Kidney epithelial cell (primary cell): ENCODE data around the gene PAQR3. TPM values are rescaled to one million over a fixed set of nuclear protein-coding genes. Genes with fewer than 3 reads are reported as not detected.

Experiments used
- DNase-seq: peaks from one replicate; pipeline ENCODE4 v3.0.0-alpha.2; 2010; ENCODE audit warnings: low read depth
- H3K27me3 ChIP-seq: 2 replicates; pipeline ENCODE4 v1.6.0; 2011; ENCODE audit warnings: low read length; ENCODE audit not compliant: control insufficient read depth, insufficient read depth
- H3K36me3 ChIP-seq: 2 replicates; pipeline ENCODE4 v1.5.1; 2011; ENCODE audit warnings: low read length; ENCODE audit not compliant: control insufficient read depth, insufficient read depth
- H3K4me3 ChIP-seq: 2 replicates; pipeline ENCODE4 v1.5.1; 2011; ENCODE audit warnings: low read depth, mild to moderate bottlenecking, control low read depth, low read length
- total RNA-seq: library from RNA; depleted of rRNA; stranded (reverse); fragments of >200 nt; gene quantifications from 2 replicates; pipeline ENCODE4 v1.2.3, GENCODE V29; 2015
- TF ChIP-seq, protein P1 (sequence below): IDR thresholded peaks from 2 replicates; pipeline ENCODE4 v1.5.1; 2011; ENCODE audit warnings: mild to moderate bottlenecking, moderate library complexity, low read length, control low read depth, inconsistent platforms; ENCODE audit not compliant: insufficient read depth, poor library complexity, severe bottlenecking

Gene PAQR3
- total RNA-seq, 1 donor from 2014 or later = 79.0 TPM

GRCh38 chr4:78951862-78952472 is 12.7 kb upstream of the PAQR3 start:
- no peak for DNase-seq
- H3K4me3 ChIP-seq = no peak overlapping the region

GRCh38 chr4:78949735-78950134 is 10.5 kb upstream of the PAQR3 start:
- no peak overlapping the region for H3K4me3 ChIP-seq
- H3K27me3 ChIP-seq = no peaks in the 10 kb centered on the region
- TF ChIP-seq, protein P1, sequence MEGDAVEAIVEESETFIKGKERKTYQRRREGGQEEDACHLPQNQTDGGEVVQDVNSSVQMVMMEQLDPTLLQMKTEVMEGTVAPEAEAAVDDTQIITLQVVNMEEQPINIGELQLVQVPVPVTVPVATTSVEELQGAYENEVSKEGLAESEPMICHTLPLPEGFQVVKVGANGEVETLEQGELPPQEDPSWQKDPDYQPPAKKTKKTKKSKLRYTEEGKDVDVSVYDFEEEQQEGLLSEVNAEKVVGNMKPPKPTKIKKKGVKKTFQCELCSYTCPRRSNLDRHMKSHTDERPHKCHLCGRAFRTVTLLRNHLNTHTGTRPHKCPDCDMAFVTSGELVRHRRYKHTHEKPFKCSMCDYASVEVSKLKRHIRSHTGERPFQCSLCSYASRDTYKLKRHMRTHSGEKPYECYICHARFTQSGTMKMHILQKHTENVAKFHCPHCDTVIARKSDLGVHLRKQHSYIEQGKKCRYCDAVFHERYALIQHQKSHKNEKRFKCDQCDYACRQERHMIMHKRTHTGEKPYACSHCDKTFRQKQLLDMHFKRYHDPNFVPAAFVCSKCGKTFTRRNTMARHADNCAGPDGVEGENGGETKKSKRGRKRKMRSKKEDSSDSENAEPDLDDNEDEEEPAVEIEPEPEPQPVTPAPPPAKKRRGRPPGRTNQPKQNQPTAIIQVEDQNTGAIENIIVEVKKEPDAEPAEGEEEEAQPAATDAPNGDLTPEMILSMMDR = no peak
- no peaks in the 10 kb centered on the region for H3K36me3 ChIP-seq
- DNase-seq = no peak

More at GRCh38 chr4:78951862-78952472, 12.7 kb upstream of the PAQR3 start:
- Histone ChIP-seq H3K36me3 (no peaks in the 10 kb centered on the region), H3K27me3 (no peaks in the 10 kb centered on the region)
- TF ChIP-seq, protein P1 = peak; percentile 58

DNA sequence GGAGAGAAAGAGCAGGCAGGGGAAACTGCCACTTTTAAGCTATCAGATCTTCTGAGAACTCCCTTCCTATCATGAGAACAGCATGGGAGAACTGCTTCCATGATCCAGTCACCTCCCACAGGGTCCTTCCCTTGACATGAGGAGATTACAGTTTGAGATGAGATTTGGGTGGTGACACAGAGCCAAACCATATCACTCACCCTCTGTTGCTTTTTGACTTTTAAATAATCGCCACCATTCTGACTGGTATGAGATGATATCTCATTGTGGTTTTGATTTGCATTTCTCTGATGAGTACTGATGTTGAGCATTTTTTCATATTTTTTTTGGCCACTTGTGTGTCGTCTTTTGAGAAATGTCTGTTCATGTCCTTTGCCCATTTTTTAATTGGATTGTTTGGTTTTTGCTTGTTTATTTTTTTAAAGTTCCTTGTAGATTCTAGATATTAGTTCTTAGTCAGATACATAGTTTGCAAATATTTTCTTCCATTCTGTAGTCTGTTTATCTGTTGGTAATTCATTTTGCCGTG is 6.5 kb upstream of the PAQR3 start:
- Histone ChIP-seq H3K36me3 (no peaks in the 10 kb centered on the region), H3K27me3 (no peaks in the 10 kb centered on the region), H3K4me3 (no peak overlapping the region)
- TF ChIP-seq, protein P1 = no peak
- DNase-seq = no peak

- no peak for DNase-seq
- Histone ChIP-seq H3K36me3 (no peaks in the 10 kb centered on the region), H3K4me3 (no peak overlapping the region), H3K27me3 (no peaks in the 10 kb centered on the region)
- TF ChIP-seq, protein P1 = no peak
Observed at GRCh38 chr4:78944381-78944780, 5.1 kb upstream of the PAQR3 start.

- TF ChIP-seq, protein P1 = no peak
- Histone ChIP-seq H3K36me3 (no peaks in the 10 kb centered on the region), H3K27me3 (no peaks in the 10 kb centered on the region), H3K4me3 (no peak overlapping the region)
- DNase-seq = no peak
Observed at GRCh38 chr4:78940752-78941151, 1.5 kb upstream of the PAQR3 start.

DNA sequence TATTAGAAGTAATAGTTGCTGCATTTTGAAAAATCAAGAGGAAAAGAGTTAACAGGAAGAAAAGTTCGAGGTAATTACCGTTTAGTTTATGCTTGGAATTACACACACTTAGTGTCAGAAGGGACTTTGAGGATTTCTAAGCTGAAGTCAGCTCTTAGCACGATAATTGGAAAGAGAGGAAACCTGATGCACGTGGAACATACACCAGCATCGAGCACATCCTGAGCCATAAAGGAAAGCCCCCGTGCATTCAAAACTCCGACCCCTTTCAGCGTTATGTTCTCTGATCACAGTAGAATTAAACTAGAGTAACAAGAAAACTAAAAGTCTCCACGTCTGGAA is 400 bp upstream of the PAQR3 start:
- no peak for DNase-seq
- Histone ChIP-seq H3K27me3 (no peaks in the 10 kb centered on the region), H3K36me3 (no peaks in the 10 kb centered on the region), H3K4me3 (peak overlapping the region; percentile 67)
- TF ChIP-seq, protein P1 = no peak
